Right renal cortex interstitium (tissue), 3 donors: ENCODE measurements around the gene DLG2. TPM values are rescaled to one million over a fixed set of nuclear protein-coding genes. Genes with fewer than 3 reads are reported as not detected.

Source experiments
- DNase-seq, 3 donors: peaks; one replicate each; pipeline ENCODE4 v3.0.0-alpha.2; 2013; ENCODE audit warnings: low read depth in 3 of 3, low spot score in 2 of 3
- polyA plus RNA-seq, 3 donors: library from polyadenylated mRNA; unstranded; fragments of 120-200 nt; gene quantifications; one replicate each; pipeline ENCODE4 v1.2.1, GENCODE V29; 2013; ENCODE audit not compliant: insufficient read length in 3 of 3

Gene DLG2
- polyA plus RNA-seq, 3 donors: 11.5 to 14.0 (median 13.3) TPM

DNA sequence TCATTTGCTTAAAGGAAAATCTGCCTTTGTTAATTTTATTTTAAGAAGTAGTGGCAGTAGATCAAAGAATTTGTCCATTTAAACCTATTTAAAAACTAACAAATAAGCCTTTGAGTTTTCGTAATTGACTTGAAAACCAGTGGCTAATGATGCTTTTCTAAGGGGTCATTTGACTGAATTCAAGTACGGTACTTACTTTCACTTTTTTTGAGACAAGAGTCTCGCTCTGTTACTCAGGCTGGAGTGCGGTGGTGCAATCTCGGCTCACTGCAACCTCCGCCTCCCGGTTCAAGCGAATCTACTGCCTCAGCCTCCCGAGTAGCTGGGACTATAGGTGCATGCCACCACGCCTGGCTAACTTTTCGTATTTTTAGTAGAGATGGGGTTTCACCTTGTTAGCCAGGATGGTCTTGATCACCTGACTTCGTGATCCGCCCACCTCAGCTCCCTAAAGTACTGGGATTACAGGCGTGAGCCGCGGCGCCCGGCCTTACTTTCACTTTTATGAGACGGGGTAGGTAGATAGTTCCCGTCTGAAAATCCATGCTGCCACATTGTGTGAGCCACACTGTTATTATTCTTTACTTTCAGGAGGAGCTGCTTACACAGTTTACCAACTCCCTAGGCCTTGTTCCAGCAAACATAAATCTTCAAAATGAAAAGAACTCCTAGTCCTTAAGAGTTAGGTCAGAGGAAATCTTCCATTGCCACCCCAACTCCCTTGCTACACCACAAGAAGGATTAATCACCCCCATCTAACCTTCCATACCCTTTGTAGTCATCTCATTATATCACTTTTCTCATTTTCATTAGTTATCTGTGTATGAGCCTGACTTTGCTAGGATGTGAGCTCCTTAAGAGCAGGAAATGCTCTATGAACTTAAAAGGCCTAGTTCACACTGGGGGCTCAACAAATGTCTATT, 1414.4 kb downstream of the DLG2 start:
- DNase-seq: no peak

DNA sequence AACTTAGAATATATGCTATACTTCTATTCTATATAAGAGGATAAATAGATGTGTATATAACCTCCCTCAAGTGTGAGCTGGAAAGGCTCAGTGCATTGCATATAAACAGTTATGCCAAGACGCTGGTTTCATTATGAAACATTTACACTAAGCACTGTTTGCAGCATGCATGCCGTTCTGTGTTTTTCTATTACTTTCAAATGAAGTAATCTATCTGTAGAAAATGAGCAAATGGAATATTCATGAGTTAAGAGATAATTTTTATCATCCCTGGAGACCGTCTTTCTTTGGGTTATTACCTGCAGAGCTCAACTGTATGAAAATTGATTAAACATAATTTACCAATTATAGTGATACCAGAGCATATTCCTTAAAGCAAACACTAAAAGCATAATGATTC, 1415.2 kb downstream of the DLG2 start:
- no peak for DNase-seq

DNA sequence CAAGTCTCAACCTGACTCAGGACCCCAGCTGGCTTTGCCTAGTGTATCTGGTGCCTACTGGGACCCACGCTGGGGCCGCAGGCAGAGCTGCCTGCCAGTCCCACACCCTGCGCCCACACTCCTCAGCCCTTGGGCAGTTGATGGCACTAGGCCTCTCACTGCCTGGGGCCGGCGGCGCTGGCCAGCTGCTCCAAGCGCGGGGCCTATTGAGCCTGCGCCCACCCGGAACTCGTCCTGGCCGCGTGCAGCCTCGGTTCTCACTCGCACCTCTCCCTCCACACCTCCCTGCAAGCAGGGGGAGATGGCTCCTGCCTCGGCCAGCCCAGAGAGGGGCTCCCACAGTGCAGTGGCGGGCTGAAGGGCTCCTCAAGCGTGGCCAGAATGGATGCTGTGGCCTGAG, 1432.4 kb downstream of the DLG2 start:
- no peak for DNase-seq

DNA sequence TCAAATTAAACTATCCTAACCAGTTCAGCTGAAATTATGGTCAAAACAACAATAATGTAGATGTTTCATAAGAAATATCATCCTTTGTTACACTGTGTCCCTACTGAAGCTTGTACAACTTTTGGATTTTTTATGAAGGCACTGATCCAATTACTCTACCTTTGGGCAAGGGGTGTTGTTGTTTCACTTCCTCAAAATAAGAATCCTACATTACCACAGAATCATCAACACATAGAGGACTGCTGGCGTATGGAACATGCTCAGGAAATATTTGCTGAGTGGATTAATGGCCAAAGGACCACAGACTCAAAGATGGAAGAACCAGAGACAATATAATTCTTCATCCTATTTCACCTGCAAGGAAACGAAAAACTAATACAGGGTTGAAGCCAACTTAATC, 1433.4 kb downstream of the DLG2 start:
- DNase-seq: no peak

DNA sequence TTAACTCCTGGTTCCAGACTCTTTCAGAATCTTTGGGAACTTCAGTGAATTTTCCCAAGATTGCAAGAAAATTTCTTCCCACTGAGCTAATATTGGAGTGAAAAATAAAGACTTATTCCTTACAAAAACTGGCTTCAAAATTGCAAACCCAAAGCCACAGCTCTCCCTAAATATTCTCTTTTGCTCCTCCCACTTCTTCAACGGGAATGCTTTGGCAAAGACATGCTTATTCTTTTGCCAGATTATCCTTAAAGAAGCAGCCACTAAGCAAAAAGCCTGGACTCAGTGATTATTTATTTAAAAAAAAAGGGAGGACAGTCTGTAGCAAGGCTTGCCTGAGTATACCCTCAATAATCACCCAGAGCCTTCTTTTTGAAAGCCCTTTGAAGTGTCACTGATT, 1438.6 kb downstream of the DLG2 start:
- no peak for DNase-seq

DNA sequence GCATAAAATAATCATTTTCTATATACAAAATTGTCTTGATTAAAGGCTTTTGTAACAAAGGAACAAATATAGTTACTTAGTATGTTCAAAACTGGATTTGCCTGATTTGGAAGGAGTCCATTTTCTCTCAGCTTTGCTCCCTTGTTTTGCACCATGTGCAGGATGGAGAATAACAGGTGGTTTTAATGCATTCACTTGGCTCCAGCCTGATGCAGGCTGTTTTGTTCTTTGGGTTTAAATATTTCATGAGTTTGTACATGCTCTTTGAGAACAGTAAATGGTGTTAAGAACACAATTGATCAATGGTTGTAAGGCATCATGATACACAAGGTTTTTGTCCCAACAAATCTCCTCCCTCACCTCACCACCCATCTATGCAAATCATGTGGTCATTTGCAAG, 1454.1 kb downstream of the DLG2 start:
- DNase-seq: no peak

DNA sequence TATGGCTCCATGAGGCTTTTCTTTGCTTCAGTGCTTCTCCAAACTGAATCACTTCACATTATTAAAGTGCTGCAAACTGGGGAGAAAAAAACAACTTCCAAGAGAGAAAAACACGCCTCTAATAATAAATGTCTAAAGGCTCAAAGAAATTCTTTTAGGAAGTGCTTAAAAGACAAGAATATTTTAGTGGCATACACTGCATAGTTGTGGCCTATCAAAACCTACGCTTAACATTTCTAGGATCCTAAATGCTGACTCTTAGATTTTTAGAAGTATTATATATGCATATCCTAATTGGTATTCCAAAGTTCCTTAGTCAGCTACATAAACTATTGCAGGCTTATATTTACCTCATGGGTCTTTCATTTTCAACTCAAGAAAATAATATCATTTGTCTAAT, 1462.0 kb downstream of the DLG2 start:
- no peak for DNase-seq

DNA sequence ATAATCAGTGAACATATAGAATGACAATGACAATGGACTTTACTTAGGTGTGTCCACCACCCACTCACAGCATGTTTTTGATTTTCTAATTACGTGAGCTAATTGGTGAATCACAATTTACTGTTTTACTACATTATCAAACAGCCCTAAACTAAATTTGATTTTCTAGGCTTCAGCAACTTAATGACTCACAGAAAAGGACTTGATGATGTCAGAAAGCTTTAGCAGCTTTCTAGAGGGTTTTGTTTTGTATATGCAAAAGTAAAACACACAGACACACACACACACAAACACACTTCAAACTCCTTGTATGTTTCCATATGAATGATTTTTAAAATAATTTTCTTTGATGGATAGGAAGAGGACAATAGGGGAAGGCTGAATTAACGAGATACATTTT, 1462.4 kb downstream of the DLG2 start:
- DNase-seq: no peak

DNA sequence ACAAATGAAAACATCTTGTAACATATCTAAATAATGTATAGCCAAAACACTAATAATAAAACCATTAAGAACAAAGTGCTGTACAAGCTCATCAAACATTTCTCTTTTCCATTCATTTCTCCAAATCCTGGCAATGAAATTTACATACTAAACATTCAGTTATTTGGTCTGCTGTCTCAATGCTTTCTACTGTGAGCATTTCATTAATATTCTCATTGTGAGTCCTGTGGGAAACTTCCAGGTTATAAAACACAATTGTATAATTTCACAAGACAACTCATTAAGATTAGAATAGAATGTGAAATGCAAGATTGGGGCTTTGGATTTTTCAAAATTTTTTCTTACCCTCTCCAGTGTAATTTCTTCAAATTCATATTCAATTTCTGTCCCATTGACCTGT, 1464.0 kb downstream of the DLG2 start:
- no peak for DNase-seq

DNA sequence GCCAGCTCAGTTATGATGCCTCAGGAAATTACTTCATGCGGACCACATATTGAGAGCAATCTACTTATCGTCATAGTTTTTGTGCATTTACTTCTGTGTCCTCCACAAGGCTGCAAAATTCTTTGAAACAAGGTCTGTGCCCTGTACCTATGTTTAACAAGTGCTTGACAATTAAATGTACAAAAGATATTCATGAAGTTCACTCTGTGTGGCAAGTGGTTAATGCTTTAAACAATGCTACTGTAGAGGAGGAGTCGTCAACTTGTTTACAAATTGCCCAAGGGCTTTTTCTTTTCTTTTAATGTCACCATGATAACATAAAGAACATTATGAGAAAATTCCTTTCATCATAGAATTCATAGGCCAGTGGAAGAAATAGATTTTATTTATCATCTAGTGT, 1469.5 kb downstream of the DLG2 start:
- no peak for DNase-seq

DNA sequence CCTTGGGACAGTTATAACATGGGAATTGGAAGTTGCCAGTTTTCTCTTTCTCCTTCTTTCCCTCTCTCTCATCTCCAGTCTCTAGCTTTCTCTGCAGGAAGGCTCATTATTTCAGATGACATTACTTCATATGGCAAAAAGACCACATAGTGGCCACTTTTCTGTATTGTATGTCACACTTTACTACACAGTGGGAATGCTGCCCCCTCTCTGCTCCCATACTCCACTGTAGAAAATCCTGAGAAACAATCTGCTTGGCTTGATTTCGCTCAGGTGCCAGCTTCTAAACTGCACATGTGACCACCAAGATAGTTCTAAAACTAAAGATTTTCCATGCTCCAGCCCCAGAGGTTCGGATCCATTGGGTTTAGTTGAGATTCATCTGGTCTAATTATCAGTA, 1480.3 kb downstream of the DLG2 start:
- no peak for DNase-seq

DNA sequence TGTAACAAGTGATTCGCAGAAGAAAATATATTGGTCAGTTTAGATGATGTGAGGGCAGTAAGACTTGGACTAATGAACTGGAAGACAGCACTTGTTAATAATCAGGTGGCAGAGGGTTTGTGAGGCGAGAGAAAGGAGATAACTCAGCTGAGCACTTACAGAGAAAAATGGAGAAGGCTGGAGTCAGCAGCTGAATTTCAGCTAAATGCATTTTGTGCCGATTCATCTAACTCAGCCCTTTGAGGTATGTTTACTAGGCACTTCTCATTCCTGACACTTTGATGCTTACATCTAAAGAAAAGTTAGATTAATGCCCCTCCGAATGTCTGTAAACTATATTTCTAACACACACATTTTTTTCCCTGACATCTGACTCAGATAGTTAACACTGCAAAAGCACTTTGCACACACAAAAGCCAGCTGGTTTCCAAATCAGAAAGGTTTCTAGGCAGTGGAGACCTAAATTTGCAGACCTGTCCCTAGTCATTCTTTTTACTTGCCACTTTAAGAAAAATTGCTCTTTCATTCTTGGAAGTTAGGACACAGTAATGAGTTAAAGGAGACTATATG, 1481.4 kb downstream of the DLG2 start:
- DNase-seq: no peak

DNA sequence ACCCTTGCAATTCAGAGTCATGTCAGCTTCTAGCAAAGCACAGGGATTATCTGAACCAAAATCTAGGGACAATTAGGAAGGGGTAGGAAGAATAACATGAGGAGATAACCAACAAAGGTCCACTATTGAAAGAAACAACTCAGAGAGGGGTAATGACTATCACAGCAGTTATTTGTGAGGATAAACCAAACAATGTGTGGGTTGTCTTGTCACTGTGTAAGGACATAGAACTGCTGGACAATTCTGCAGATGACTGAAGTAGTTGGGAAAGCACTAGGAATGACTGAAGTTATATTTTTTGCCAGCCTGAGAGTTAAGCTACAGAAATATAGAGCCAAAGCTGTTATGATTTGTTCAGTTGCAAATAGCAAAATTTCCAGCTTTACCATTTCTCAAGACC, 1482.6 kb downstream of the DLG2 start:
- DNase-seq: no peak

DNA sequence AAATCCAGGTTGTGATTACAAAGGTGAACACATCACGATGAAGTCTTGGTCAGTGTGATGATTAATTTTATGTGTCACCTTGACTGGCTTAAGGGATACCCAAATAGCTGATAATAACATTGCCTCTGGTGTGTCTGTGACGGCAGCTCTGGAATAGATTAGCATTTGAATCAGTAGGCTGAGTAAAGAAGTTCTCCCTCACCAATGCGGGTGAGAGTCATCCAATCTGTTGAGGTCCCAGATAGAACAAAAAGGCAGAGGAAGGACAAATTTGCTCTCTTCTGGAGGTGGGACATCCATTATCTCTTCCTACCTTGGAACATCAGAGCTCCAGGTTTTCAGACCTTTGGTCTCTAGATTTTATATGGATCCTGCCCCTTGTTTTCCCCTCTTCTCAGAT, 1484.7 kb downstream of the DLG2 start:
- DNase-seq: no peak

DNA sequence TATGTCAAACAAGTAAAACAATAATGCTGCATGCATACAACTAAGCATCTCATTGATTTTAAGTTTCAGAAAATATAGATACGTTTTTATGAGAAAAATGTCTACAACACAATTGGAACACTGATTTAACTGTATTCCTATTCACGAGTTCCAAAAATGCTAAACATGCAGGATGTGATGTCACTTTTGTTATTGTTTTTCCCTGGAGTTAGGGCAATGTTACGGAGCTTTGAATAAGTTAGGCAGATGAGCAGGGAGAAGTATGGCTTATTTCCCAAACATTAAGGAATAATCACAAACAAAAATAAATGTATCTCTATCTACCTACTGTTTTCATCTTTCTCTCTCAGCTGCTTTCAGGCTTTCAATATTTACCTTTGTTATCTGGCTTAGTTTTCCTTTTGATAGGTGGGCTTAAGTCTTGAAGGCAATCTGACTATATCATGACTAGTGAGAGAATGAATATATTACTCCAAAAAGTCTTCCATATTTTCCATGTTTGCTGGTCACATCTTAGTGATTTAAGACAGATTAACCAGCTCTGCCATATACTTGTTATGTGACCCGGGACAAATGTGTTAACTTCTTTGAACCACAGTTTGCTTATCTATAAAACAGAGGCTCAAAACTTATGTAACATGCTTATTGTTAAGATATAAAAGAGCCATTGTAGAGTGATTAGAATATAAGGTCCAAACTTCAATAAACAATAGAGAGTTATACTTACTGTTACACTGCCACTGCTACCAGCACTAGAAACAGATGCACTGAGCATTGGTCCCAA, 1486.6 kb downstream of the DLG2 start:
- no peak for DNase-seq

DNA sequence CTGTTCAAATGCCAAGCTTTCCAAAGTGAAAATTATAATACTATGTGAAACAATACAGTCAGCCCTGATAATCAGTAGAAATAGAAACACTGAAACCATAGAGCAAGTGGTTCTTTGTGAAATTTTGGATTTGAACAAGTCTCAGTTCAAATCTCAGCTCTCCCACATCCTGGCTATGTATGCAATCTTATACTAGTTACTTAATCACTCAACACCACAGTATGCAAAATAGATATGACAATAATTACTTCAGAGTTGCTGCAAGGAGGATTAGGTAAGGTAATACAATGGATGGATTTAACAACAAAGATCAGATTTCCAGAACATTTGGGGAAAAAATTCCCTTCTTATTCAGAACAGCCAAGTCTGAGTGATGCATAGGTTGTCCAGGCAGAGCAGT, 1489.2 kb downstream of the DLG2 start:
- no peak for DNase-seq

DNA sequence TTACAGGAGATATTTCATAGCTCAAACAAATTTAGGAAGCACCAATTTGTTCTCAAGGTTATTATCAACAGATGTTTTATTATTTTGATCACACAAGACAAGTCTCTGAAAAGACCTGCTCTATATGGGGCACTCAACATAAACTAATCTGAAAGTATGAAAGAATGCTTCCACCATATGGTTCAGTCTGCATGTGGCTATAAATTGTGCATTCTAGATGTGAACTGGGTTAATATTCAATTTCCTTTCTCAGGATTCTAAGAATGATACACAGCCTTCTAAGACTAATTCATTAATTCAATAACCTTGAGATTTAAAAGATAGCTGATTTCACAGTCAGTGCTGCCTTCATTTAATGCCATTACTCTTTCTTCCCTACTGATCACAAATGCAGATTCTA, 1489.6 kb downstream of the DLG2 start:
- no peak for DNase-seq

DNA sequence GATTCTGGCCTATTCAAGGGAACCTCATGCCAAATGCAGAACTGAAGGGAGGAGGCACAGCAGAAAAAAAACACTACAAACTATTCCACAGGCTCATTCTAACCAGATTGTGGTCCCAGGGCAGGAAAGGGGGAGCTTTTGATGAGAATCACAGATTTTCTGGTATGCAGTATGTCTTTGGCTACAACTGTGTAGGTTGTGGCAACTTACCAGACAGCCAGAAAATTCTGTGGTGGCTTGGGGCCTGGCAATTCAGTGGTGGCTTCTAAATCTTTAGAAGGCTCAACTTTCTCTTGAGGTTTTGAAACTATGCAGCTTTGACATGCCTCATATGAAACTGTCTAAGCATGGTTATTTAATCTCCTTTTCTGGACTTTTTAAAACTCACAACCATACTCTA, 1490.2 kb downstream of the DLG2 start:
- DNase-seq: no peak

DNA sequence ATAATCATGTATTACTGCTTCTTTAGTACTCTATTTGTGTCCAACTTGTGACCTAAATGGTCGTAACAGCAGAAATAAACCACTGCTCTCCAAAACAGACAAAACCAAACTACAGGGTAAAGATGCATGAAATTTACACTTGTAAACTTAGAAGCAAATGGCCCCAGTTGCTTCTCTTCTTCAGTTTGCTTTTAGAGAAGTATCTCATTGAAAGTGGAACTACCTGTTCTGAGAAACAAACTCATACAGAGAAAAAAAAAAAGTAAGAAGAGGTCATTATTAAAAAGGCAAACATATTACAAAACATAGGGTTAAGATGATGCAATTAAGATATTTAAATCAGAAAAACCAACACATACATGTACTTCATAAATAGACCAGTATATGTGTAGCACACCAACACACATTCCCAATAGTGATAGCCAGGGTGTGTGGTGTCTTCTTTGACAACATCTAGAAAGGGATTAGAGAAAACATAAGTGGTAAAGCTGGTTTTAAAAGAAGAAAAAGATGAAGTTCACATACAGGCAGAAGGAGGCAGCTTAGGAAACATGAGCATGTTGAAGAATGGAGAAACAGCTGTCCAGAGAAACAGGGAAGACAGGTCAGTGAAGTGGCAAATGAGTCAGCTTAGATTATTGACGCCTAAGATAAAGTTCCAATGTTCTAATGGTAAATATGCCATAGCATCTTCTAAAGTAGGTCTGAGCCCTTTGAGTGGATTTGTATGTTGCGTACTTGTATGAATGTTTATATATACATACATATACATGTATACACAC, 1496.3 kb downstream of the DLG2 start:
- no peak for DNase-seq

DNA sequence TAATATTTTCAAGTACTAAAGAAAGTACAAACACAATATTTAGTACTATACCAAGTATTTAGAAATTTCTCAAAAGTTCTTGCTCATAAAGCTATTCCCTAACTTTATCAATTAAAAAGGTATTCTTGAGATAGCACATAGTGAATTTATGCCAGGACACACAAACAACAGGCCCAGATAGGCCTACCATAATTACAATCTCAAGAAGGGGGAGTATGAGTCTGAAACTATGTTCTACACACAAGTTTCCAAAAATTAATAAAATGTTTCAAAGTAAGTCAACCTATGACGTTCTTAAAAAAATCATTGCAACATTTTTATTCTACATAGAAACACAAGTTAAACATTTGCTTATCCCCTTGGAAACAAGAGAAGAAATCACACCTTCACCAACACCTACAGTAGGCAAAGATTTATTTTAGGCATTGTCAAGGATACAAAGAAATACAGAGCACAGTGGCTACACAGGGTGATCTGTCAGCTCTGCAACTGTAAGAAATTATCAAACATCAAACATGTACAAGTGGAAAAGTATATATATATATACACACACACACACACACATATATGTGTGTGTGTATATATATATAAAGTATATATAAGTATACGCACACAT, 1497.1 kb downstream of the DLG2 start:
- no peak for DNase-seq

DNA sequence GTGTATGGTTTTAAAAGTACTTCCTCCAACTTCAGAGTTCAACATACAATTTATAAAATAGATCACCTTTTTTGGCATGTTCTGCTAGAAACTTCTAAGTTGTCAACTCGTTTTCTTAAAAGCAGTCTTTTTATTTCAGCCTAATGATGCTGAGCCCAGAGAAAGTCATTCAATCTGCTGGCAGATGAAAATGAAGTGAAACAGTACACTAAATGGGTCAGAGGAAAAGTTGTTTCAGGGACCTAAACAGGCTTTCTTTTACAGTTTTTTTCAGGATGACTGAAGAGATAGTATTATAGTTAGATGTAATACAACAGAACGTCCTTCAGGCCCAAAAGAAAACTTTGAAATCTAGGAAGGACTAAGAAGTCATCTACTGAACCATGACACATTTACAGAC, 1498.3 kb downstream of the DLG2 start:
- no peak for DNase-seq
